Hepatocyte (in vitro differentiated cells): ENCODE data around the gene EXOC4. TPM values are rescaled to one million over a fixed set of nuclear protein-coding genes. Genes with fewer than 3 reads are reported as not detected.
"Not testable (repeated sequence)": the region's sequence is repeated elsewhere in the genome, so short reads cannot be mapped to it uniquely, and the experiment has no call there.

Source experiments
- DNase-seq: peaks from one replicate; pipeline ENCODE4 v3.0.0-alpha.2; 2016; ENCODE audit warnings: low spot score
- H2AFZ ChIP-seq: fragments of 200-600 bp; sonication (generic); 2 replicates; pipeline ENCODE4 v1.6.0; 2016; ENCODE audit warnings: antibody characterized with exemption, mild to moderate bottlenecking
- H3K27ac ChIP-seq: fragments of 200-600 bp; sonication (generic); 2 replicates; pipeline ENCODE4 v1.5.1; 2016; ENCODE audit warnings: mild to moderate bottlenecking
- H3K27me3 ChIP-seq: fragments of 200-600 bp; sonication (generic); 2 replicates; pipeline ENCODE4 v1.6.1; 2016
- H3K36me3 ChIP-seq: fragments of 200-600 bp; sonication (generic); replicated peaks from 2 replicates; pipeline ENCODE4 v1.5.1; 2016; ENCODE audit warnings: low read depth; ENCODE audit not compliant: insufficient read depth
- H3K4me1 ChIP-seq: fragments of 200-600 bp; sonication (generic); 2 replicates; pipeline ENCODE4 v1.5.1; 2016; ENCODE audit warnings: mild to moderate bottlenecking, moderate library complexity; ENCODE audit not compliant: insufficient read depth
- H3K4me2 ChIP-seq: fragments of 200-600 bp; sonication (generic); 2 replicates; pipeline ENCODE4 v1.6.0; 2016
- H3K4me3 ChIP-seq: fragments of 200-600 bp; sonication (generic); 2 replicates; pipeline ENCODE4 v1.5.1; 2016; ENCODE audit warnings: mild to moderate bottlenecking
- H3K79me2 ChIP-seq: fragments of 200-600 bp; sonication (generic); 2 replicates; pipeline ENCODE4 v1.6.0; 2017; ENCODE audit warnings: mild to moderate bottlenecking
- H3K9me2 ChIP-seq: fragments of 200-600 bp; sonication (generic); replicated peaks from 2 replicates; pipeline ENCODE4 v1.6.0; 2017; ENCODE audit warnings: mild to moderate bottlenecking; ENCODE audit not compliant: insufficient read depth
- H3K9me3 ChIP-seq: fragments of 200-600 bp; sonication (generic); 2 replicates; pipeline ENCODE4 v1.5.1; 2016; ENCODE audit warnings: low read depth, mild to moderate bottlenecking
- H4K20me1 ChIP-seq: fragments of 200-600 bp; sonication (generic); 2 replicates; pipeline ENCODE4 v1.6.0; 2016; ENCODE audit warnings: mild to moderate bottlenecking; ENCODE audit not compliant: insufficient read depth, poor library complexity, severe bottlenecking
- EZH2 ChIP-seq: fragments of 200-600 bp; sonication (generic); IDR thresholded peaks from 2 replicates; pipeline ENCODE4 v1.6.1; 2016; ENCODE audit warnings: antibody characterized with exemption, mild to moderate bottlenecking, borderline replicate concordance
- EZH2phosphoT487 ChIP-seq: fragments of 200-600 bp; sonication (generic); IDR thresholded peaks from one replicate; pipeline ENCODE4 v1.6.1; 2018; ENCODE audit warnings: antibody characterized with exemption, mild to moderate bottlenecking, low read depth, moderate library complexity; ENCODE audit not compliant: unreplicated experiment, severe bottlenecking
- WGBS: methylation state at CpG from one replicate; pipeline ENCODE4 v1.1.6; 2016; ENCODE audit warnings: low lambda C conversion rate; ENCODE audit errors: missing lambda C conversion rate; 5-methylcytosine and 5-hydroxymethylcytosine counted together
- polyA plus RNA-seq: library from polyadenylated mRNA; unstranded; fragments of >200 nt; fragmentation: Nextera tagmentation; extraction: Ambion mirVana; gene quantifications from 2 replicates; pipeline ENCODE4 v1.2.1, GENCODE V29; 2016
- total RNA-seq: library from RNA; depleted of rRNA; stranded (reverse); fragments of >200 nt; gene quantifications from 2 replicates; pipeline ENCODE4 v1.2.3, GENCODE V29; 2014
- TF ChIP-seq, protein P1 (sequence below): fragments of 200-600 bp; sonication (generic); IDR thresholded peaks from 2 replicates; pipeline ENCODE4 v1.5.1; 2016; ENCODE audit warnings: antibody characterized with exemption, mild to moderate bottlenecking; ENCODE audit not compliant: poor library complexity

The EXOC4 gene
- 56.1 and 66.8 TPM in 2 replicates for total RNA-seq
- 34.8 and 36.7 TPM in 2 replicates for polyA plus RNA-seq

GRCh38 chr7:133252858-133253518 lies at the start of gene EXOC4:
EXOC4 (plus strand) TSS chr7:133253078.
- TF ChIP-seq EZH2phosphoT487 (no peak), EZH2 (no peak)
- TF ChIP-seq, protein P1, sequence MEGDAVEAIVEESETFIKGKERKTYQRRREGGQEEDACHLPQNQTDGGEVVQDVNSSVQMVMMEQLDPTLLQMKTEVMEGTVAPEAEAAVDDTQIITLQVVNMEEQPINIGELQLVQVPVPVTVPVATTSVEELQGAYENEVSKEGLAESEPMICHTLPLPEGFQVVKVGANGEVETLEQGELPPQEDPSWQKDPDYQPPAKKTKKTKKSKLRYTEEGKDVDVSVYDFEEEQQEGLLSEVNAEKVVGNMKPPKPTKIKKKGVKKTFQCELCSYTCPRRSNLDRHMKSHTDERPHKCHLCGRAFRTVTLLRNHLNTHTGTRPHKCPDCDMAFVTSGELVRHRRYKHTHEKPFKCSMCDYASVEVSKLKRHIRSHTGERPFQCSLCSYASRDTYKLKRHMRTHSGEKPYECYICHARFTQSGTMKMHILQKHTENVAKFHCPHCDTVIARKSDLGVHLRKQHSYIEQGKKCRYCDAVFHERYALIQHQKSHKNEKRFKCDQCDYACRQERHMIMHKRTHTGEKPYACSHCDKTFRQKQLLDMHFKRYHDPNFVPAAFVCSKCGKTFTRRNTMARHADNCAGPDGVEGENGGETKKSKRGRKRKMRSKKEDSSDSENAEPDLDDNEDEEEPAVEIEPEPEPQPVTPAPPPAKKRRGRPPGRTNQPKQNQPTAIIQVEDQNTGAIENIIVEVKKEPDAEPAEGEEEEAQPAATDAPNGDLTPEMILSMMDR: no peak
- Histone ChIP-seq H2AFZ (peak within 1 kb of the TSS; percentile 93), H3K27me3 (no peaks in the 10 kb centered on the region), H3K4me1 (peaks cover 12% of the 10 kb centered on the region), H3K79me2 (peaks cover 47% of the 10 kb centered on the region), H3K36me3 (no peaks in the 10 kb centered on the region), H4K20me1 (no peaks in the 10 kb centered on the region), H3K4me2 (peak within 1 kb of the TSS; percentile 86), H3K4me3 (peak within 1 kb of the TSS; percentile 63), H3K27ac (peak within 1 kb of the TSS; percentile 80), H3K9me3 (no peaks in the 10 kb centered on the region), H3K9me2 (no peaks in the 10 kb centered on the region)
- peak; percentile 97 for DNase-seq
- 2% methylated on average over 23 of the region's 25 CpGs for WGBS

- no peak overlapping the region for H3K27ac ChIP-seq
- no peak overlapping the region for H3K4me2 ChIP-seq
- no peaks in the 10 kb centered on the region for H3K27me3 ChIP-seq
- TF ChIP-seq EZH2 (no peak), EZH2phosphoT487 (no peak)
- TF ChIP-seq, protein P1: no peak
- no peak overlapping the region for H3K4me3 ChIP-seq
- no peaks in the 10 kb centered on the region for H3K9me3 ChIP-seq
- no peaks in the 10 kb centered on the region for H3K9me2 ChIP-seq
- DNase-seq: no peak
- no peaks in the 10 kb centered on the region for H4K20me1 ChIP-seq
- WGBS: 97% methylated on average over 3 of the region's 3 CpGs
- H3K4me1 ChIP-seq: no peaks in the 10 kb centered on the region
- no peaks in the 10 kb centered on the region for H3K36me3 ChIP-seq
- H2AFZ ChIP-seq: no peak overlapping the region
- no peaks in the 10 kb centered on the region for H3K79me2 ChIP-seq
These were observed 49.4 kb upstream of the EXOC4 start for GRCh38 chr7:133203490-133203889.

GRCh38 chr7:133207687-133208086 lies 45.2 kb upstream of the EXOC4 start:
- Histone ChIP-seq H3K4me3 (no peak overlapping the region), H3K79me2 (no peaks in the 10 kb centered on the region), H4K20me1 (no peaks in the 10 kb centered on the region), H3K27ac (no peak overlapping the region), H2AFZ (peak overlapping the region; percentile 58), H3K4me1 (no peaks in the 10 kb centered on the region), H3K36me3 (no peaks in the 10 kb centered on the region), H3K9me3 (no peaks in the 10 kb centered on the region), H3K4me2 (no peak overlapping the region), H3K27me3 (no peaks in the 10 kb centered on the region), H3K9me2 (no peaks in the 10 kb centered on the region)
- TF ChIP-seq, protein P1: peak; percentile 41
- TF ChIP-seq EZH2 (no peak), EZH2phosphoT487 (no peak)
- DNase-seq: peak; percentile 29
- 9% methylated on average over 2 of the region's 2 CpGs for WGBS

- not testable (repeated sequence) for H3K4me3 ChIP-seq, H3K4me2 ChIP-seq, H3K9me3 ChIP-seq, H3K79me2 ChIP-seq, H4K20me1 ChIP-seq, H3K9me2 ChIP-seq, H3K4me1 ChIP-seq, H3K27me3 ChIP-seq, H3K27ac ChIP-seq, H2AFZ ChIP-seq, H3K36me3 ChIP-seq, DNase-seq
- WGBS: 94% methylated on average over 10 of the region's 10 CpGs
These were observed 42.1 kb upstream of the EXOC4 start for GRCh38 chr7:133210817-133211216.

DNA sequence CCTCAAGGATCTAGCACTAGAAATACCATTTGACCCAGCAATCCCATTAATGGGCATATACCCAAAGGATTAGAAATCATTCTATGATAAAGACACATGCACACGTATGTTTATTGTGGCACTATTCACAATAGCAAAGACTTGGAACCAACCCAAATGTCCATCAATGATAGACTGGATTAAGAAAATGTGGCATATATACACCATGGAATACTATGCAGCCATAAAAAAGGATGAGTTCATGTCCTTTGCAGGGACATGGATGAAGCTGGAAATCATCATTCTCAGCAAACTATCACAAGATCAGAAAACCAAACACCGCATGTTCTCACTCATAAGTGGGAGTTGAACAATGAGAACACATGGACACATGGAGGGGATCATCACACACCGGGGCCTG lies 39.1 kb upstream of the EXOC4 start:
- not testable (repeated sequence) for DNase-seq, H3K27ac ChIP-seq, H3K36me3 ChIP-seq, H3K27me3 ChIP-seq, H3K9me3 ChIP-seq, H3K4me2 ChIP-seq, H3K9me2 ChIP-seq, H3K79me2 ChIP-seq, H2AFZ ChIP-seq, H4K20me1 ChIP-seq, H3K4me1 ChIP-seq, H3K4me3 ChIP-seq
- WGBS: 95% methylated on average over 3 of the region's 3 CpGs
